Fibroblast of lung (primary cell): ENCODE measurements around the gene AMDHD2. TPM values are rescaled to one million over a fixed set of nuclear protein-coding genes. Genes with fewer than 3 reads are reported as not detected.

Experiments
- DNase-seq, 2 donors: peaks; one replicate each; pipeline versions ENCODE4 v3.0.0 to v3.0.0-alpha.2; 2010; ENCODE audit warnings: low read depth in 2 of 2
- H2AFZ ChIP-seq: 2 replicates; pipeline ENCODE4 v1.5.1; 2012; ENCODE audit warnings: low read length, control low read depth, inconsistent platforms
- H3K27ac ChIP-seq: 2 replicates; pipeline ENCODE4 v1.5.1; 2011; ENCODE audit warnings: low read length, control low read depth; ENCODE audit not compliant: insufficient read depth
- H3K27me3 ChIP-seq: 2 replicates; pipeline ENCODE4 v1.5.1; 2011; ENCODE audit warnings: mild to moderate bottlenecking, low read length; ENCODE audit not compliant: control insufficient read depth, insufficient read depth
- H3K36me3 ChIP-seq: 2 replicates; pipeline ENCODE4 v1.5.1; 2011; ENCODE audit warnings: low read length; ENCODE audit not compliant: control insufficient read depth, insufficient read depth
- H3K4me1 ChIP-seq: 2 replicates; pipeline ENCODE4 v1.5.1; 2011; ENCODE audit warnings: low read length; ENCODE audit not compliant: control insufficient read depth, insufficient read depth; ENCODE audit errors: extremely low read depth
- H3K4me2 ChIP-seq: 2 replicates; pipeline ENCODE4 v1.5.1; 2011; ENCODE audit warnings: low read length, control low read depth; ENCODE audit not compliant: insufficient read depth; ENCODE audit errors: extremely low read depth
- H3K4me3 ChIP-seq, 4 experiments: fragments of 200-600 bp in 1 of 4; sonication (generic) in 1 of 4; replicated peaks in 1 of 4; 2 replicates each; pipeline ENCODE4 v1.5.1; 2011 to 2016; ENCODE audit warnings: low read length in 4 of 4, low read depth in 3 of 4, mild to moderate bottlenecking in 3 of 4, control low read depth in 2 of 4, inconsistent platforms in 1 of 4, mixed read lengths in 1 of 4; ENCODE audit not compliant: insufficient read depth in 1 of 4; ENCODE audit errors: control extremely low read depth in 1 of 4
- H3K79me2 ChIP-seq: 2 replicates; pipeline ENCODE4 v1.5.1; 2012; ENCODE audit warnings: mild to moderate bottlenecking, low read length, inconsistent platforms; ENCODE audit not compliant: control insufficient read depth, insufficient read depth
- H3K9ac ChIP-seq: 2 replicates; pipeline ENCODE4 v1.5.1; 2011; ENCODE audit warnings: mild to moderate bottlenecking, low read length, control low read depth; ENCODE audit not compliant: insufficient read depth
- H3K9me3 ChIP-seq: 2 replicates; pipeline ENCODE4 v1.5.1; 2012; ENCODE audit warnings: low read depth, low read length; ENCODE audit not compliant: control insufficient read depth, insufficient read depth
- H4K20me1 ChIP-seq: 2 replicates; pipeline ENCODE4 v1.5.1; 2011; ENCODE audit warnings: low read length; ENCODE audit not compliant: control insufficient read depth, insufficient read depth; ENCODE audit errors: extremely low read depth
- CTCF ChIP-seq, 2 donors: IDR thresholded peaks in 1 of 2; conservative IDR thresholded peaks in 1 of 2; 1 replicate in 1 of 2; 2 replicates in 1 of 2; pipeline ENCODE4 v1.5.1; 2011 to 2012; ENCODE audit warnings: low read length in 2 of 2, control low read depth in 1 of 2, inconsistent platforms in 1 of 2, low read depth in 1 of 2, mild to moderate bottlenecking in 1 of 2
- EZH2 ChIP-seq: IDR thresholded peaks from 2 replicates; pipeline ENCODE4 v1.5.1; 2012; ENCODE audit warnings: low read length, control low read depth, mild to moderate bottlenecking; ENCODE audit errors: missing control alignments
- polyA plus RNA-seq, 2 donors: library from polyadenylated mRNA; depleted of rRNA in 1 of 2; stranded (reverse) in 1 of 2; unstranded in 1 of 2; fragments of >200 nt; gene quantifications; 2 replicates each; pipeline ENCODE4 v1.2.1, GENCODE V29; 2011 to 2012; ENCODE audit warnings: missing spikeins in 1 of 2
- total RNA-seq: library from RNA; depleted of rRNA; stranded (reverse); fragments of >200 nt; gene quantifications from 2 replicates; pipeline ENCODE4 v1.2.1, GENCODE V29; 2014

The AMDHD2 gene
- total and polyA plus RNA-seq, 2 donors (not counting 1 experiment from before 2014, with no cell fraction given) = 10.8 to 37.2 TPM

- Histone ChIP-seq H3K36me3 (no peaks in the 10 kb centered on the region), H3K4me3 (no peak overlapping the region), H3K27ac (no peak overlapping the region), H3K9ac (no peak overlapping the region), H3K4me2 (no peak overlapping the region), H3K4me1 (no peaks in the 10 kb centered on the region), H4K20me1 (no peaks in the 10 kb centered on the region), H3K9me3 (no peaks in the 10 kb centered on the region), H3K27me3 (no peaks in the 10 kb centered on the region), H3K79me2 (no peaks in the 10 kb centered on the region), H2AFZ (no peak overlapping the region)
- TF ChIP-seq EZH2 (no peak), CTCF (conservative IDR thresholded peaks at IDR 0.05 in 1 of 2, IDR thresholded peaks at IDR 0.05 in 1 of 2; ENCODE audit: low read depth in 1 of 2, low read length in 2 of 2) (no peak)
- DNase-seq = no peak
These were observed 29.7 kb upstream of the AMDHD2 start for GRCh38 chr16:2490190-2491105.

DNA sequence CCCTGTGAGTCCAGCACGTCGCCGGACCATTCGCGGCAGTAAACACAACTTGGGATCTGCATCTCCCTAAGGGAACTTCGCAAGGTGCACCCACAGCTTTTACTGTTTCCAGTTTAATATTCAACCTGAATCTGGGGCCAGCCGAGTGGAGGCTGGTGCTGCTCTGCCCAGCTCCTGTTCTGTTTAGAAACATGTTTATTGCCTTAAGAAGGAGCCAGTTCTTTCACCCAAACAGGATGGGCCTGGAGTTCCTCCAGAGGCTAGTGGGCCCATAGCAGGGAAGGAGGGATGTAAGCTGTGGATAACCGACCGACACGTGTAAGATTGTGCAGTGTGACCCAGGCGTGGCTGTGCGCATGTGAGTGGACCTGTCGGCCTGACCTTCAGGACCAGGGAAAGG lies 27.9 kb upstream of the AMDHD2 start:
- H4K20me1 ChIP-seq = no peaks in the 10 kb centered on the region
- H3K4me3 ChIP-seq = no peak overlapping the region
- no peak overlapping the region for H2AFZ ChIP-seq
- no peak for DNase-seq
- H3K27me3 ChIP-seq = no peaks in the 10 kb centered on the region
- peaks cover 3% of the 10 kb centered on the region for H3K4me1 ChIP-seq
- no peak for TF ChIP-seq CTCF (conservative IDR thresholded peaks at IDR 0.05 in 1 of 2, IDR thresholded peaks at IDR 0.05 in 1 of 2; ENCODE audit: low read depth in 1 of 2, low read length in 2 of 2)
- no peak for TF ChIP-seq EZH2
- H3K36me3 ChIP-seq = peaks cover 8% of the 10 kb centered on the region
- H3K9ac ChIP-seq = no peak overlapping the region
- no peaks in the 10 kb centered on the region for H3K79me2 ChIP-seq
- H3K4me2 ChIP-seq = no peak overlapping the region
- H3K9me3 ChIP-seq = no peaks in the 10 kb centered on the region
- no peak overlapping the region for H3K27ac ChIP-seq

GRCh38 chr16:2493605-2494004 lies 26.6 kb upstream of the AMDHD2 start:
- Histone ChIP-seq H3K36me3 (peaks cover 10% of the 10 kb centered on the region), H3K9ac (no peak overlapping the region), H3K4me2 (no peak overlapping the region), H3K9me3 (no peaks in the 10 kb centered on the region), H3K4me3 (no peak overlapping the region), H3K79me2 (no peaks in the 10 kb centered on the region), H3K27me3 (no peaks in the 10 kb centered on the region), H3K27ac (no peak overlapping the region), H2AFZ (no peak overlapping the region), H4K20me1 (no peaks in the 10 kb centered on the region), H3K4me1 (peaks cover 6% of the 10 kb centered on the region)
- DNase-seq = no peak
- TF ChIP-seq CTCF (conservative IDR thresholded peaks at IDR 0.05 in 1 of 2, IDR thresholded peaks at IDR 0.05 in 1 of 2; ENCODE audit: low read depth in 1 of 2, low read length in 2 of 2) (no peak), EZH2 (no peak)
